ENCODE measurements around the gene ZMAT3.
"Not testable (repeated sequence)": the region's sequence is repeated elsewhere in the genome, so short reads cannot be mapped to it uniquely, and the experiment has no call there.

Gene ZMAT3, protein sequence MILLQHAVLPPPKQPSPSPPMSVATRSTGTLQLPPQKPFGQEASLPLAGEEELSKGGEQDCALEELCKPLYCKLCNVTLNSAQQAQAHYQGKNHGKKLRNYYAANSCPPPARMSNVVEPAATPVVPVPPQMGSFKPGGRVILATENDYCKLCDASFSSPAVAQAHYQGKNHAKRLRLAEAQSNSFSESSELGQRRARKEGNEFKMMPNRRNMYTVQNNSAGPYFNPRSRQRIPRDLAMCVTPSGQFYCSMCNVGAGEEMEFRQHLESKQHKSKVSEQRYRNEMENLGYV

DNA sequence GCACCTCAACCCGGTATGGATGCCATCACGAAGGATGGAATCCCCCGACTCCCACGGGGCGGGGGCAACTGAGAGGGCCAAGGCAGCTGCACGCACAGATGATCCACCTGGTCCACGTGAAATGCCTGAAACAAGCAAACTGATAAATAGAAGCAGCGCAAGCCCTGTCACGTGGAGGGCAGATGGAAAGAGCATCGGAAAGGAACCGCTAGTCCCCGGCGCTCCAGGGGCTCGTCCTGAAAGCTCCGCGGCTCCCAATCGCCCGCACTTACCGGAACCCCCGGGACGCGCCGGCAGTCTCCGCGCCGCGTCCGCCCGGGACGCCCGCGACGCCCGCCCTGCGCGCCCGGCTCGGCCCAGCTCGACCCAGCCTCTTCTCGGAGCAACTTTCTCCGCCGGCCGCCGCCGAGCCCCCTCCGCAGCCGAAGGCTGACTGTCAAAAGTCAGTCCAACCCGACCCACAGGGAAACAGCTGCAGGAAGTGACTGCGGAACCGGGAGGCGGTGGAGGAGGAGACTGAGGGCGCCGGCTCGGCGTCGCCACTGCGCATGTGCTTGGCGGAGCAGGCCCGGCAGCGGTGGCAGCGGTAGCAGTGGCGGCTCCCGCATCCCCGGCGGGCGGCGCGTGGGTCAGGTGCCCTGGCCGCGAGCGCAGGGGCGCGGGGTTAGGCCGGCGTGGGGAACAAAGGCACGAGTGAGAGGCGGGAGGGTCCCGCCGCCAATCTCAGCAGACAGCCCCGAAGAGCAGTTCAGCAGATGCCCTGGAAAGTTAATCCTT is at the start of gene ZMAT3:
Gene ZMAT3 (minus strand): TSS at position 487 of the 777 bp plus-strand sequence. CDS start 4,057 bp downstream, outside the sequence.
- peak; percentile 78 to 82 for DNase-seq (ENCODE audit: low read depth in 2 of 2)

DNA sequence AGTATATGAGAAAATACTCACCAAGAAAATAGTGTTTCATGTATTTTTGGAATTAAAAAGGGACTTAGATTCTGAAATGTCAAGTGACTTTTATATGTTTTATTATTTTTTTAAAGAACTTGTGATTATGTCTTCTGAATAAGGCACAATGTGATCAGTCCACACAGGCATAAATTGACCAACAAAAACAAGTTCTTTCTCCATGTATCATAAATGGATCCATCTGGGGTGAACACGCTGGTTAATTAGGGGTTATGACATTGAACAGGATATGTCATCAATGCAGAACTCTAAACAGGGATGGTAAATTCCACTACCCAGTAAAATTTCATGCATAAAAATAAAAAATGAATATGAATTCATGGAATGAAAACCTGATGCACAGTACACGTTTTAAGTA is 45.2 kb upstream of the ZMAT3 start:
- no peak for DNase-seq (ENCODE audit: low read depth in 2 of 2)

DNA sequence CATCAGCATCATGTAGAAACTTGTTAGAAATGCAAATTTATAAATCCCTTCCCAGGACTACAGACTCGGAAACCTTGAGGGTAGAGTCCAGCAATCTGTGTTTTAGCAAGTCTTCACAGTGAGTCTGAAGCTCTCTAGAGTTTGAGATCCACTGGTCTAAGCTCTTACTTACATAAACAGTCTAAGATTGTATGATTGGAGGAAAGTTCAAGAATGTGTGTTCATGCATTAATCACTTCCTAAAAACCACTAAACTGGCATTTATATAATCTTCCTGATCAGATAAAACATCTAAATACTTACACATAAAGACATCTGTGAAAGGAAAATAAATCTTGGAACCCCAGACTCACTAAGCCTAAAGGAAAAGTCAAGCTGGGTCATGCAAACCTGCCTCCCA is 43.8 kb upstream of the ZMAT3 start:
- DNase-seq (ENCODE audit: low read depth in 2 of 2), result not testable (repeated sequence)

DNA sequence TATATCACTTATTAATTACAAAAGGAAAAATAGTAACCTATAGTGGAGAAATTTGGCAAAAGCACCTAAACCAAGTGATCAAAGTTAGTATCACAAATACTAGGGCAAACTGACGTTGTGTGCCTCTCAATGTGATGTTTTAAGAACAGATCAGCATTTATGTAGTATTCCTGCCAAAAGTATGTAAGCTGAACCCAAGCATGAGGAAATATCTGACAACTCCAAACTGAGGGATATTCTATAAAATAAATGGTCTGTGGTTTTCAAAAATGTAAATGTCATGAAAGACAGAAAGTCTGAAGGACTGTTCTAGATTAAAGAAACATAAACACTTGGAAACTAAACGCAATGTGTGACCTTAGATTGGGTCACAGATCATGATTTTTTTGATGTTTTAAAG is 42.3 kb upstream of the ZMAT3 start:
- DNase-seq (ENCODE audit: low read depth in 2 of 2), result no peak

DNA sequence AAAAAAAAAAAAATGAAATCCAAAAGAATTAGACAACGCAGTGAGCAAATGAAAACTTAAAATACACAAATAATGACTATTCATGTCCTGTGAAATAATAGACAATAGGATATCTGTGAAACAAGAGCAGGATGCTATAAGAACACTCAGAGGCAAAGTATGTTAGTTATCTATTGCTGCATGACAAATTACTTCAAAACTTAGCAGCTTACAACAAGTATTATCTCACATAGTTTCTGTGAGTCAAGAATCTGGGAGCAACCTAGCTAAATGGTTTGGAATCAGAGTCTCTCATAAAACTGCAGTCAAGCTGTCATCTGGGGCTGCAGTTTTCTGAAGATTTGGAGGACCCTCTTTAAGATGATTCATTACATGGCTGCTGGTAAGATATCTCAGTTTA is 36.5 kb upstream of the ZMAT3 start:
- no peak for DNase-seq (ENCODE audit: low read depth in 2 of 2)

DNA sequence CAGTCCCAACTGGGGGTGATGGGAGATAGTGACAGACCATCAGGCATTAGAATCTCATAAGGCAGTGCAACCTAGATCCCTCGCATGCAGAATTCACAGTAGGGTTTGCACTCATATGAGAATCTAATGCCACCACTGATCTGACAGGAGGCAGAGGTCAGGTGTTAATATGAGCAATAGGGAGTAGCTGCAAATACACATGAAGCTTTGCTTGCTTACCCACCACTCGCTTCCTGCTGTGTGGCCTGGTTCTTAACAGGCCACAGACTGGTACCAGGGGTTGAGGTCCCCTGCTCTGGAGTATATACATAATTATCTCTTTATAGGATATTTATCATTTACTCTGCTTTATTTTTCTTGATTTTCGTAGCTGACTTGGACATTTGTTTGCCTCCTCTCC is 36.0 kb upstream of the ZMAT3 start:
- no peak for DNase-seq (ENCODE audit: low read depth in 2 of 2)

DNA sequence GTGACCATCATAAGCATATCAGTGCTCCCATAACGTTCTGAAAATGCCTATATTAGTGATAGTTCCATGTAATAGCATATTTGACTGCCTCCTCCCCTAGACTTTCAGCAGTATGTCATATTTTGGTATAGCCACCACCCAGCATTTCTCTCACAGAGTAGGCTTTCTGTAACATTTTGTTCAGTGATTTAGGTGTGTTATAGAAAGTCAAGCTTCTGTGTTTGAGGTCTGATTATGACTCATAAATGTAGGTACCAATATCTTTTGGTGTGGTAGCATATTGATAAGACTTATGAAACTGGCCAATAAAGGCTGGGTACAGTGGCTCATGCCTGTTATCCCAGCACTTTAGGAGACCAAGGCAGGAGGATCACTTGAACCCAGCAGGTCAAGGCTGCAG is 34.3 kb upstream of the ZMAT3 start:
- DNase-seq (ENCODE audit: low read depth in 2 of 2), result no peak

DNA sequence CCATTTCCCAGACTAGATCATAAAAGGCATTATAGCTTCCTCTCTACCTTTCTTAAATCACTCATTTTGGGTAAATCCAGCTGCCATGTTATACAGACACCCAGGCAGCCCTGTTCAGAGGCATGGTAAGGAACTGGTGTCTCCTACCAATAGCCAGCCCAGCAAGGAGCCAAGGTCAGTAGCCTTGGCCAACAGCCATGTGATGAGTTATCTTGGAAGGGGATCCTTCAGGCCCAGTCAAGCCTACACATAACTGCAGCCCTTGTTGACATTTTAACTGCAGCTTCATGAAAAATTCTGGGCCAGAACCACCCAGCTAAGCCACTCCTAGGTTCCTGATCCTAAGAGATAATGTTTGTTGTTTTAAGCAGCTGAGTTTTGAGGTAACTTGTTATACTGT is 29.0 kb upstream of the ZMAT3 start:
- no peak for DNase-seq (ENCODE audit: low read depth in 2 of 2)

DNA sequence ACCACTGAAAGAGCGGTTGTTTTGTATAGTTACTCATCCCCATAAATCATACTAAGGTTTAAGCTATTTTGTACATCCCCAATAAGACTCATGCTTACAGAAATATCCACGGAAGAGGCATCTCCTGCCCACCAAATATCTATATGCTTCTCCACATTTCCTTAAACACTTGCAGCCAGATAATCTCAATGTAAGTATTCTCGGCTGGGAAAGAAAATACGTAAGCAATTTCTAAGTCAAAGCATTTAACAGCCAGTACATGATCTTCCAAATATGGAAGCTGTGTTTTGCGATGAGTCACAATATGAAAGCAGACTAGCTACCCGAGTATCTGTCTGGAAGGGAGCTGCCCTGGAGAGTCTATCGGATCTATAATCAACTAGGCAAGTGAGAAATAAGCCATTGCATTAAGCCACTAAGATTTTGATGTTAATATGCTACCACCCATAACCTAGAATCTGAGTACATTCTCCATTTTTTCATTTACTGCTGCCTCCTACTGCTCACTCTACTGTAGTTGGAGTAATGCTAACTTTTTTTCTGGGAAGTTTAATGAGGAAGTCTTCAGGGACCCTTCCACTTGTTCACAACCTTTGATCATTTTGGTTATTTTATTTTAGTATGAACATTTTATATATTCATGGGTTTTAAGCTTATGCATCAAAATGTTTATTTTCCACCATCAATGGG is 26.9 kb upstream of the ZMAT3 start:
- no peak for DNase-seq (ENCODE audit: low read depth in 2 of 2)

DNA sequence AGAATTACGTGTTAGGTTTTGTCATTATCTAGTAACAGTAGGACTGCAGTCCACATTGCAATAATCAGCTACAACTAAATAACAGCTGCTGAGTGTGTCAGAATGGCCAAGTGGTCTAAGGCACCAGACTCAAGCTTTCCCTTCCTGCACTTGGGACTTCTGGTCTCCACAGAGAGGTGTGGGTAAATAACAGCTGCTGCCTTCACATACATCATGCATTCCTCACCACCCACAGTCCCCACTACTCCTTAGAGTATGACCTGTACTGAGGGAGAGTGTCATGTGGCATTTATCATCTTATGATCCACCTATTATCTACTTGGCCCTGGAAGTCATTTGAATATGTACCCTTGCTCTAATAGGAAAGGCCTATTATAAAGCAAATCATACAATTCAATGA is 22.2 kb upstream of the ZMAT3 start:
- DNase-seq (ENCODE audit: low read depth in 2 of 2), result no peak

DNA sequence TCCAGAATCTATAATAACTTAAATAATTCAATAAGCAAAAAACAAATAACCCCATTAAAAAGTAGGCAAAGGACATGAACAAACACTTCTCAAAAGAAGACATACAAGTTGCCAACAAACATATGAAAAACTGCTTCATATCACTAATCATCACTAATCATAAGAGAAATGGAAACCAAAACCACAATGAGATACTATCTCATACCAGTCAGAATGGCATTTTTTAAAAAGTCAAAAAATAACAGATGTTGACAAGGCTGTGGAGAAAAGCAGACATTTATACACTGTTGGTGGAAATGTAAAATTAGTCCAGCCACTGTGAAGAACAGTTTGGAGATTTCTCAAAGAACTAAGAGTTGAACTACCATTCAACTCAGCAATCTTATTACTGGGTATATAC is 19.5 kb upstream of the ZMAT3 start:
- DNase-seq (ENCODE audit: low read depth in 2 of 2), result no peak

DNA sequence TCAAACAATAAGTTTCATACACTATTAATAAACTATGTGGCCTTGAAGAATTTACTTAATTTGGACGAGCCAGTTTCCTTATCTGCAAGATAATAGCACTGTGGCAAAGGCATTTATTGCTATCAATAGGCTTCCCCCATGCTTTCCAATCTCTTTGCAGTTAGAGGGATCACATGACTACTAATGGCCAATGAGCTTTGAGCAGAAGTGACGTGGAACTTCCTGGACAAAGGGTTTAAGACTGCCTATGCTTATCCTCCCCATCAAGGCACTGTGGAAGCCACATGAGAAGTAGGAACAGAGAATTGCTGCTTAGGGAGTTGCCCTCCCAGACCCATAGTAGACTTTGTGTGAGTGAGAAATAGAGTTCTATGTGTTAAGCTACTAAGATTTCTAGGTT is 16.7 kb upstream of the ZMAT3 start:
- DNase-seq (ENCODE audit: low read depth in 2 of 2), result no peak

DNA sequence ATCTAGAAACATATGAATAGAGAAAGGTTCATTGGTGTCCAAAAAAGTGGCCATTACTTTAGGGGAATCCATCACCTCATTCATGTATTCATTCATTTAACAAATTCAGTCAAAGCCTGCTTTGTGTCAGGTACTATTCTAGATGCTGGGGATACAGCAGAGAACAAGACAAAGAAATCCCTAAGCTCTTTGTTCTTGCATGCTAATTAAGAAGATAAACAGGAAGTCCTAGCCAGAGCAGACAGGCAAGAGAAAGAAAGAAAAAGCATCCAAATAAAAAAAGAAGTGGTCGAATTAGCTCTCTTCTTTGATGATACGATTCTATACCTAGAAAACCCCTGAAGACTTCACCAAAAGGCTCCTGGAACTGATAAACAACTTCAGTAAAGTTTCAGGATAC is 12.4 kb upstream of the ZMAT3 start:
- no peak for DNase-seq (ENCODE audit: low read depth in 2 of 2)

DNA sequence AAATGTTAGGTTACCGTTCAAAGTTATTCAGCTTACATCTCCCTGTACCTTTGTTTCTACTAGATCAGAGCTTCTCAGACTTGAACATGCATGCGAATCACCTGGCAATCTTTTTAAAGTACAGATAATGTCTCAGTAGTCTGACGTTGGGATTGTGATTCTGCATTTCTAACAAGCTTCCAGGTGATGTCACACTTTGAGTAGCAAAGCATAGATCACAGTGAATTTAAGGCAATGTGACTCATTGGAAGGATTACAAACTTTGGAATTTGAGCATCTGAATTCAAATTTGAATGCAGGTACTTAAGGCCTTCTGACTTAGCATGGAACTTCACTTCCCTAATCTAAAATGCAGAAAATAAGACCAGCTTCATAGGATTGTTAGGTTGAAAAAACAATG is 10.8 kb upstream of the ZMAT3 start:
- DNase-seq (ENCODE audit: low read depth in 2 of 2), result no peak

DNA sequence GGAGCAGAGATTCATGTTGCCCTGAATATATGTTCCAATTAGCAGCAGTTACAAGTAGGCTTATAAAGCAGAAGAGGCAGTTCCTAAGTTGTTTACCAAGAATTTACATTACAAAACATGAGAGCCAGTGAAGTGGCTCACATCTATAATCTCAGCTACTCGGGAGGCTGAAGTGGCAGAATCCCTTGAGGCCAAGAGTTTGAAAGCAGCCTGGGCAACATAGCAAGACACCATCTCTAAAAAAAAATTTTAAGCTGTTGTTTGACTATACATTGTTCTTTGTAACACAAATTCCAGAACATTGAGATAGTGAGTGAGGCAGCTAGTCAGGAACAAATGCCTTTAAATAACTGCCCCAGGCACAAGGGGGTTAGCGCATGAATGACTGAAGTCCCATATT is 10.3 kb upstream of the ZMAT3 start:
- DNase-seq (ENCODE audit: low read depth in 2 of 2), result no peak

DNA sequence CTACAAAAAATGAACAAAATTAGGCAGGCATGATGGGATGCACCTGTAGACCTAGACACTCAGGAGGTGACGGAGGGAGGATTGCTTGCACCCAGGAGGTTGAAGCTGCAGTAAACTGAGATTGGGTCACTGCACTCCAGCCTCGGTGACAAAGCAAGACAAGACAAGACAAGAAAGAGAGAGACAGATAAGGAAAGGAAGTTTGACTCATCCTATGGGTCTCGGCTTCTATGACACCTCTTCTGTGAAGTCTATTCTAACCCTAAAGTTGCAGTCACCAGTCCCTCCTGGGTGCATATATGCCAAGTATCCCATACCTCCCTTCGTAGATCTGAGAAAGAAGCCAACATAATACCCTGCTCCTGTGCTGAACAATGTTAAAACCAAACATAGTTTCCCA is 7.9 kb upstream of the ZMAT3 start:
- DNase-seq (ENCODE audit: low read depth in 2 of 2), result no peak

DNA sequence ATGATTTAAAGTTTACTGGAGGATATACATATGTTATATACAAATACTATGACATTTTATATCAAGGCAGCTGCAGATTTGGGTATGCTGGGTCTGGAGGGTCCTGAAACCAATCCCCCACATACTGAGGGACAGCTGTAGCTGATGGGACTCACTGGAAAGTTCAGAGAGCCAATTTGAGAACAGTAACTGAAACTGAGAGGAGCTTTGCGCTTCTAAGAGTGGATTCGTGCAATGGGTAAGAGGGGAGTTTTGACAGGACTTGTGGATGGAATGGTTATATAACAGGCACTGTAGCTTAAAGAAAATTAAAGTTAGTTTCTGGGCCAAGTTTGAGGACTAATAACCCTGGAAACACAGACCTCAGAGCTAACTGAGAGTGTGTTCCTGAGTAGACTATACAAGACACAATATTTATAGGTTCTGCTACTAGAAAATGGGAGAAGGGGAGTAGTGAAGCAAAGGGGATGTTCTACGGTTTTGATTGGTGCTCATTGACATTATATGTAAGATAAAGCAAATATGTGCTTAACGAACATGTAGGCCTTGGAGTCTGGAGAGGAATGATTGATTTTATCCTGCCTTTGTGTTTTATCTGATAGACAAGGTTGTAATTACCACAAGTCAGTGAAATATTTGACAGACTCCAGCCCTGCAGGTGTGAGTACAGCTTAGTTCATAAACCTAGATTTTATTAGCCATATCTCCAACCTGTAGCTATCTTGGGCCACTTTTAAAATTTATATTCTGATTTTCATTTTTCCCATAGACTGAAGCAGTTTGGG is 4.8 kb upstream of the ZMAT3 start:
- DNase-seq (ENCODE audit: low read depth in 2 of 2), result no peak

DNA sequence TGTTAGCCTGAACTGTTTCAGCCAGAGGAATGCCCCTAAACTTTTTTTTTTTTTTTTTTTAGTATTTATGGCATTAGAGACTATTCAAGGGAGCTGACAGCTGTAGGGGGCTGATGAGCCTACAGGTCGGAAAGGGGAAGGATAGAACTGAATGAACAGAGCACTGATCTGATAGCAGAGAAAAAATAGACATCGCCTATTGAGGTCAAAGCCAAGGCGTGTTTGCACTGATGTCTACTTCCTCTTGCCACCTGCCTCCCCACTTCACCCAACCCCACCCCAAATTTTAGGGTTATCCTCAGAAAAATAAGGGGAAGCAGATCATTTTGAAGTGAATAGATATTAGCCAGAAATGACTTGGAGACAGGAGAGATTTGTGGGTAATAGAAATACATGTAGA is 3.0 kb upstream of the ZMAT3 start:
- DNase-seq (ENCODE audit: low read depth in 2 of 2), result no peak

DNA sequence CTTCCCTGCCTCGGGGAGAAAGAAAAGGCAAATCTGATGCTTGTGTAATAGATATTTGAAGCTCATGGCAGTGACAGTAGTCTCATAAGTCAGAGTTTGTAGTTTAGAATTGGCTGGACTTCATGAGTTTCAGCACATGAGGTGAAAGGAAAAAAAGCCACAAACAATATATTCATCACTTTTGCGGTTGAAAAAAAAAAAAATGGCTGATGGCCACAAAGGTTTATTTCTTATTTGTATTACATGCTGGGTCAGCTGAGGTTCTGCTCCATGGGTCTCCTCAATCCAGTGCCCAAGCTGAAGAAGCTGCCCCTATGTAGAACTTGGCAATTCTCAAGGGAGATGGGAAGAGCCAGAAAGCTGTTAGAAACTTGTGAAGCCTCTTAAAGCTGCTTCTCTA is 2.2 kb upstream of the ZMAT3 start:
- DNase-seq (ENCODE audit: low read depth in 2 of 2), result no peak

DNA sequence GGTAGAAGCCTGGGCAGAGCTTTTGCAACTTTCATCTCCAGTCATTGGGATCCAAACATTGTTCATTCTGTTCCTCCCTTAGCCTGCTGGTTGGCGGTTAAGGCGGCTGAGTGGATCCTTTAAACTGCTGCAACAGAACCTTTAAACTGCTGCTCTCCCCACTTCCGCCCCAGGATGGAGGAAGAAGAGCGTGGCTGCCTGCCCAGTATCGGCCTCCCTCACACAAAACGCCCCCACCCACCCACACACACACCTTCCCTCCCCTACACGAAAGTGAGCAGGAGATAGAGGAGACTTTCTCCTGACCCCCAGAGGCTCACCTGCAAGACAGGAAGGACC is 460 bp upstream of the ZMAT3 start:
- DNase-seq (ENCODE audit: low read depth in 2 of 2), result peak in 1 of 2 experiments; percentile 33

DNA sequence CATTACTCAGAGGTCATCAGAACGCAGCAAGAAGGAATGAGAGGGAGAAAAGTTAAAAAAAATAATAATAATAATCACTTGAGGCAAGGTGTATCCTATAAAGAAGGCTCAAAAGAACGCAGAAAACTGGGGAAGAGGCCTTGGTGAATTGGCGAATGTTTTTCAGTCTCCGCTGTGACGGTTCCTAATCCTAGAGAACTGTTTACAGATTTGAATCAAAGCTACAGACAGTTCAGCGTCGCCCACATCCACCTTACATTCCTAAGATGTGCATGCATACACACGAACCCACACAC is 634 bp downstream of the ZMAT3 start:
- no peak for DNase-seq (ENCODE audit: low read depth in 2 of 2)

DNA sequence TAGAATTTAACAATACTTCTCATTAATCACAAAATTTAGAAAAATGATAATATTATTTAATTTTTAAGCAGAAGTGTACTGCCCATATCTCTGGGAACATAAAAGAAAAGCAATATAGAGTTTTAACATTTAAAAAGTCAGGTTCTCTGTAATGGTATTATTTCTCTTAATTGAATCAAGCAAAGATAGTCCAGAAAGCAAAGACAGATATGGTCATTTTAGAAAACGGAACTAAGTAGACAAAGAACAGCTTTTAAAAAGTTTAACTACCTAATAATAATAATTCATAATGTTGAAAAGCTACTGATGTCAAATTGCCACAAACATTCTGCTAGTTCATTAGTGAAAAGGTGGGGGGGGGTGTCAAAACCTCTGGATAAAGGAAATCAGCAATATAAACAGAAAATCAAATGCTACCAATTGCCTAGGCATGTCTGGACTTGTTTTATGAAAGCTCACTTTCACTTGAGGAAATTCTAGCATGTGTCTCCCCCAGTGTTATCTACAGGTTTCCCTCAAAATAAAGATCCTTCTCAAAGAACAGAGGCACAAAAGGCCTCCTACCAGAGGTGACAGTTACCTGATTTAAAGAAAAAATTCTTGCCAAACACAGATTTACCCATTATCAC is 1.7 kb downstream of the ZMAT3 start:
- DNase-seq (ENCODE audit: low read depth in 2 of 2), result no peak

Data from stimulated activated CD4-positive, alpha-beta T cell treated with anti-CD3 and anti-CD28 coated beads, Interleukin-12 subunit alpha, Interleukin-12 subunit beta, amount 100 ng/mL, for 24 hours (primary cell).